Right lobe of liver (tissue), 4 donors: ENCODE results near the gene SPRED2.

Experiments
- CTCF ChIP-seq, 4 donors: fragments of 200-600 bp in 3 of 4; fragments of 450-650 bp in 1 of 4; IDR thresholded peaks; one replicate each; pipeline versions ENCODE4 v1.5.1 to v1.8.0; 2016 to 2022; ENCODE audit warnings: antibody characterized with exemption in 4 of 4, mild to moderate bottlenecking in 2 of 4
- POLR2A ChIP-seq: fragments of 450-650 bp; IDR thresholded peaks from one replicate; pipeline ENCODE4 v1.6.1; 2017; ENCODE audit warnings: antibody characterized with exemption, mild to moderate bottlenecking
- donor health status: DM: no; HTN: no; CAD: no.
- donor health status: DM: no; HTN: no; CAD: no.
- donor health status: DM: no; HTN: yes; CAD: no.

- no peak for TF ChIP-seq CTCF (IDR thresholded peaks at IDR 0.05)
- TF ChIP-seq POLR2A, result no peak
Measured at GRCh38 chr2:65466551-65466950, 34.2 kb upstream of the SPRED2 start.
